Natural killer cell (primary cell): Measurements from ENCODE around the gene JAKMIP3. TPM values are rescaled to one million over a fixed set of nuclear protein-coding genes. Genes with fewer than 3 reads are reported as not detected.

Source experiments
- ATAC-seq, 3 donors: fragments of 150-1000 bp in 2 of 3; fragments of 200-7000 bp in 1 of 3; cut with Tn5 transposase; 1 replicate in 1 of 3; 2 replicates in 2 of 3; pipeline ENCODE4 v1.10.0; 2021; ENCODE audit warnings: mild to moderate bottlenecking in 2 of 3, moderate library complexity in 2 of 3
- DNase-seq, 2 donors: peaks; one replicate each; pipeline versions ENCODE4 v3.0.0 to v3.0.0-alpha.2; 2013 to 2021; ENCODE audit warnings: mixed read lengths in 1 of 2
- H3K27ac ChIP-seq: one replicate; pipeline ENCODE4 v1.5.1; 2013; ENCODE audit warnings: mild to moderate bottlenecking, low read length
- H3K27me3 ChIP-seq: one replicate; pipeline ENCODE4 v1.6.1; 2013; ENCODE audit warnings: low read length; ENCODE audit not compliant: control insufficient read depth, insufficient read depth
- H3K36me3 ChIP-seq: one replicate; pipeline ENCODE4 v1.6.1; 2013; ENCODE audit warnings: low read length; ENCODE audit not compliant: control insufficient read depth, insufficient read depth
- H3K4me1 ChIP-seq: one replicate; pipeline ENCODE4 v1.6.1; 2013; ENCODE audit warnings: low read length; ENCODE audit not compliant: control insufficient read depth, insufficient read depth
- H3K4me3 ChIP-seq: one replicate; pipeline ENCODE4 v1.5.1; 2013; ENCODE audit warnings: low read length
- H3K9me3 ChIP-seq: one replicate; pipeline ENCODE4 v1.6.1; 2013; ENCODE audit warnings: low read length; ENCODE audit not compliant: control insufficient read depth, insufficient read depth
- H3K27ac Mint-ChIP-seq, 2 donors: one replicate each; pipeline ENCODE4 v1.8.0; 2022; ENCODE audit warnings: mild to moderate bottlenecking in 2 of 2, mixed read lengths in 2 of 2, moderate library complexity in 1 of 2
- H3K27me3 Mint-ChIP-seq, 2 donors: one replicate each; pipeline ENCODE4 v1.8.0; 2022; ENCODE audit warnings: low read depth in 2 of 2, mixed read lengths in 2 of 2
- H3K36me3 Mint-ChIP-seq: one replicate; pipeline ENCODE4 v1.8.0; 2022; ENCODE audit warnings: mixed read lengths
- H3K4me1 Mint-ChIP-seq, 2 donors: one replicate each; pipeline ENCODE4 v1.8.0; 2022; ENCODE audit warnings: mixed read lengths in 2 of 2
- H3K4me3 Mint-ChIP-seq: one replicate; pipeline ENCODE4 v1.8.0; 2022; ENCODE audit warnings: mild to moderate bottlenecking, moderate library complexity, mixed read lengths
- H3K9me3 Mint-ChIP-seq, 2 donors: one replicate each; pipeline ENCODE4 v1.8.0; 2022; ENCODE audit warnings: mixed read lengths in 2 of 2
- CTCF ChIP-seq: fragments of 200-600 bp; IDR thresholded peaks from one replicate; pipeline ENCODE4 v1.8.0; 2022; ENCODE audit warnings: antibody characterized with exemption
- WGBS: methylation state at CpG from one replicate; pipeline ENCODE4 v1.1.7; 2013; ENCODE audit warnings: missing lambda C conversion rate; ENCODE audit not compliant: insufficient coverage; 5-methylcytosine and 5-hydroxymethylcytosine counted together
- intact Hi-C: fragments of 100-400 bp; cut with micrococcal nuclease; formaldehyde crosslinking; loops from one replicate; pipeline ENCODE4 v1.14.2; 2022
- total RNA-seq, 4 donors: library from RNA; stranded (reverse); fragments of 120-200 nt in 1 of 4; gene quantifications; one replicate each; pipeline versions ENCODE4 v1.2.3 to v1.2.4, GENCODE V29; 2013 to 2022

JAKMIP3 gene
- total RNA-seq, 3 donors from 2014 or later (not counting 1 experiment from before 2014, with no cell fraction given) = 0.19 to 0.45 (median 0.20) TPM

DNA sequence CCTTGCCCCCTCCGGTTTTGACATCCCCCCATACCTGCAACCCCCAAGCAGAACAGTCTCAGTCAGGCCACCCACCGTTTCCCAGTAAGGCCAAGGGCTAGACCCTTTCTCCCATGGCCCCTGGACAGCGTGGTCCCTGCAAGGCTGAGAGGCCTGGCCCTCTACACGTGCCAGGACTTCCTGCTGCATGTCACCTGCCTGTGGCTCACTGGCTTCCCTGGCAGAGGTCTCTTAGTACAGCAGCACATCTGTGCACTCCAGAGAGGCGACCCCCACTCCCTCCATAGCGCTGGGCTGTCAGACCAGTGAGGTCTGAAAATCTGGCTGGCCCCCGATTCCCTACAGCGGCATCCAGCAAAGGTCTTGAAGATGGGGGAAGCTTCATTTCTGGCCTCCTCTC lies 26.4 kb upstream of the JAKMIP3 start:
- Mint-ChIP-seq H3K9me3 (no peaks in the 10 kb centered on the region), H3K27ac (no peak overlapping the region), H3K36me3 (no peaks in the 10 kb centered on the region), H3K4me3 (no peak overlapping the region), H3K4me1 (peaks cover 0 to 4% of the 10 kb centered on the region in 2 donors), H3K27me3 (peaks cover 44 to 49% of the 10 kb centered on the region in 2 donors)
- 79% methylated on average over 8 of the region's 8 CpGs for WGBS
- H3K27ac ChIP-seq = no peak overlapping the region
- peak in 1 of 3 donors; percentile 18 for ATAC-seq
- DNase-seq = no peak
- H3K27me3 ChIP-seq = peaks cover 4% of the 10 kb centered on the region
- no peak for TF ChIP-seq CTCF
- no peaks in the 10 kb centered on the region for H3K9me3 ChIP-seq
- no peak overlapping the region for H3K4me3 ChIP-seq
- intact Hi-C loops = no loop called here
- H3K36me3 ChIP-seq = no peaks in the 10 kb centered on the region
- H3K4me1 ChIP-seq = peaks cover 4% of the 10 kb centered on the region

GRCh38 chr10:132040046-132040445 lies 25.7 kb upstream of the JAKMIP3 start:
- no peak for DNase-seq
- intact Hi-C loops = no loop called here
- Mint-ChIP-seq H3K4me1 (peaks cover 0 to 4% of the 10 kb centered on the region in 2 donors), H3K27me3 (peaks cover 39 to 43% of the 10 kb centered on the region in 2 donors), H3K27ac (no peak overlapping the region), H3K9me3 (no peaks in the 10 kb centered on the region), H3K36me3 (no peaks in the 10 kb centered on the region), H3K4me3 (no peak overlapping the region)
- no peaks in the 10 kb centered on the region for H3K9me3 ChIP-seq
- no peak for ATAC-seq
- H3K27me3 ChIP-seq = peaks cover 4% of the 10 kb centered on the region
- TF ChIP-seq CTCF = no peak
- 71% methylated on average over 9 of the region's 9 CpGs for WGBS
- H3K4me1 ChIP-seq = peaks cover 4% of the 10 kb centered on the region
- H3K27ac ChIP-seq = no peak overlapping the region
- H3K4me3 ChIP-seq = no peak overlapping the region
- no peaks in the 10 kb centered on the region for H3K36me3 ChIP-seq

DNA sequence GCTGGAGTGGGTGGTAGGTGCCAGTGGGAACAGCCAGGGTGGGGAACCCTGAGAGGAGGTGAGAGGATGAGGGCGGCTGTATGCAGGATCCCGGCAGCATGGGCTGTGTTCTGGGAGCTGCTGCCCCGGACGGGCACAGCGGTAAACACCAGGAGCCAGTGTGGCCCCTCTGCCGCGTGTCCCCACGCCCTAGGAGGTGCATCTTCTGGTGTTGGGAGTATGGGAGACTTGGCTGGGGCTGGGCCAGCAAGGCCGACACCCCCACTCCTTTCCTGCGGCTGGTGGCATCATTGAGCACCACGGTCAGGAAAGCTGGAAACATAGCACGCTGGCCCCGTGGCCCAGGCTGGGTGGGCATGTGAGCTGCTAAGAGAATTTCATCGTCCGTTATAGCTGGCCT lies 24.4 kb upstream of the JAKMIP3 start:
- H3K27ac ChIP-seq = no peak overlapping the region
- no peak for DNase-seq
- H3K27me3 Mint-ChIP-seq = peaks cover 33 to 34% of the 10 kb centered on the region in 2 donors
- no peaks in the 10 kb centered on the region for H3K9me3 ChIP-seq
- H3K9me3 Mint-ChIP-seq = no peaks in the 10 kb centered on the region
- no peak for ATAC-seq
- intact Hi-C loops = no loop called here
- no peaks in the 10 kb centered on the region for H3K36me3 Mint-ChIP-seq
- no peak overlapping the region for H3K4me3 ChIP-seq
- H3K27me3 ChIP-seq = peaks cover 4% of the 10 kb centered on the region
- peaks cover 4% of the 10 kb centered on the region for H3K4me1 ChIP-seq
- no peak overlapping the region for H3K27ac Mint-ChIP-seq
- H3K4me3 Mint-ChIP-seq = no peak overlapping the region
- H3K4me1 Mint-ChIP-seq = peaks cover 0 to 4% of the 10 kb centered on the region in 2 donors
- H3K36me3 ChIP-seq = no peaks in the 10 kb centered on the region
- TF ChIP-seq CTCF = no peak
- WGBS = 90% methylated on average over 15 of the region's 15 CpGs
